IPS-20b (cell line): ENCODE results near the gene HSF2BP.

ENCODE experiments used
- H3K27ac ChIP-seq: one replicate; pipeline ENCODE4 v1.5.1; 2013; ENCODE audit warnings: low read length
- H3K27me3 ChIP-seq: 2 replicates; pipeline ENCODE4 v1.6.1; 2013; ENCODE audit warnings: mild to moderate bottlenecking, low read length, inconsistent platforms; ENCODE audit not compliant: insufficient read depth
- H3K36me3 ChIP-seq: 2 replicates; pipeline ENCODE4 v1.6.1; 2013; ENCODE audit warnings: low read depth, mild to moderate bottlenecking, inconsistent platforms, low read length, moderate library complexity; ENCODE audit not compliant: insufficient read depth
- H3K4me1 ChIP-seq: 2 replicates; pipeline ENCODE4 v1.6.1; 2013; ENCODE audit warnings: mild to moderate bottlenecking, control low read depth, inconsistent platforms, low read length, moderate library complexity; ENCODE audit not compliant: insufficient read depth
- H3K4me3 ChIP-seq: 2 replicates; pipeline ENCODE4 v1.5.1; 2013; ENCODE audit warnings: mild to moderate bottlenecking, low read length, inconsistent platforms
- H3K9ac ChIP-seq: 2 replicates; pipeline ENCODE4 v1.6.1; 2013; ENCODE audit warnings: low read depth, mild to moderate bottlenecking, inconsistent platforms, low read length, moderate library complexity
- H3K9me3 ChIP-seq: 2 replicates; pipeline ENCODE4 v1.6.1; 2013; ENCODE audit warnings: mild to moderate bottlenecking, low read depth, low read length, inconsistent platforms; ENCODE audit not compliant: insufficient read depth

HSF2BP gene

GRCh38 chr21:43645136-43645891 lies 14.0 kb downstream of the HSF2BP start:
- Histone ChIP-seq H3K9me3 (no peaks in the 10 kb centered on the region), H3K27ac (no peak overlapping the region), H3K36me3 (no peaks in the 10 kb centered on the region), H3K4me3 (no peak overlapping the region), H3K4me1 (0 out of 2 replicates have a peak, but pooled peaks cover 3% of the 10 kb centered on the region), H3K27me3 (no peaks in the 10 kb centered on the region), H3K9ac (no peak overlapping the region)

GRCh38 chr21:43644609-43645008 lies 14.7 kb downstream of the HSF2BP start:
- no peak overlapping the region for H3K9ac ChIP-seq
- no peaks in the 10 kb centered on the region for H3K36me3 ChIP-seq
- 0 out of 2 replicates have a peak, but pooled peaks cover 3% of the 10 kb centered on the region for H3K4me1 ChIP-seq
- no peaks in the 10 kb centered on the region for H3K27me3 ChIP-seq
- no peak overlapping the region for H3K4me3 ChIP-seq
- no peaks in the 10 kb centered on the region for H3K9me3 ChIP-seq
- no peak overlapping the region for H3K27ac ChIP-seq

- Histone ChIP-seq H3K9me3 (no peaks in the 10 kb centered on the region), H3K27ac (no peak overlapping the region), H3K36me3 (no peaks in the 10 kb centered on the region), H3K27me3 (no peaks in the 10 kb centered on the region), H3K9ac (no peak overlapping the region), H3K4me1 (0 out of 2 replicates have a peak, but pooled peaks cover 3% of the 10 kb centered on the region), H3K4me3 (no peak overlapping the region)
Observed at GRCh38 chr21:43644071-43644470, 15.2 kb downstream of the HSF2BP start.

- H3K4me3 ChIP-seq = no peak overlapping the region
- H3K27me3 ChIP-seq = no peaks in the 10 kb centered on the region
- no peak overlapping the region for H3K27ac ChIP-seq
- no peak overlapping the region for H3K9ac ChIP-seq
- no peaks in the 10 kb centered on the region for H3K9me3 ChIP-seq
- 0 out of 2 replicates have a peak, but pooled peaks cover 3% of the 10 kb centered on the region for H3K4me1 ChIP-seq
- no peaks in the 10 kb centered on the region for H3K36me3 ChIP-seq
Observed at GRCh38 chr21:43643193-43643592, 16.1 kb downstream of the HSF2BP start.

GRCh38 chr21:43640400-43640799 lies 18.9 kb downstream of the HSF2BP start:
- Histone ChIP-seq H3K36me3 (no peaks in the 10 kb centered on the region), H3K4me1 (0 out of 2 replicates have a peak, but pooled peaks cover 3% of the 10 kb centered on the region), H3K27me3 (no peaks in the 10 kb centered on the region), H3K9me3 (no peaks in the 10 kb centered on the region), H3K27ac (no peak overlapping the region), H3K9ac (no peak overlapping the region), H3K4me3 (no peak overlapping the region)

- Histone ChIP-seq H3K36me3 (no peaks in the 10 kb centered on the region), H3K4me3 (no peak overlapping the region), H3K27me3 (no peaks in the 10 kb centered on the region), H3K27ac (no peak overlapping the region), H3K9ac (no peak overlapping the region), H3K9me3 (no peaks in the 10 kb centered on the region), H3K4me1 (0 out of 2 replicates have a peak, but pooled peaks cover 3% of the 10 kb centered on the region)
Observed at GRCh38 chr21:43639470-43640353, 19.6 kb downstream of the HSF2BP start.

- Histone ChIP-seq H3K27ac (no peak overlapping the region), H3K36me3 (no peaks in the 10 kb centered on the region), H3K4me1 (no peaks in the 10 kb centered on the region)
Observed at GRCh38 chr21:43637530-43638158, 21.6 kb downstream of the HSF2BP start.

GRCh38 chr21:43635436-43635835 lies 23.9 kb downstream of the HSF2BP start:
- no peaks in the 10 kb centered on the region for H3K36me3 ChIP-seq
- no peaks in the 10 kb centered on the region for H3K9me3 ChIP-seq
- H3K4me3 ChIP-seq = no peak overlapping the region
- no peak overlapping the region for H3K9ac ChIP-seq
- no peak overlapping the region for H3K27ac ChIP-seq
- H3K27me3 ChIP-seq = no peaks in the 10 kb centered on the region
- H3K4me1 ChIP-seq = no peaks in the 10 kb centered on the region

More at GRCh38 chr21:43637530-43638158, 21.6 kb downstream of the HSF2BP start:
- no peaks in the 10 kb centered on the region for H3K9me3 ChIP-seq
- H3K9ac ChIP-seq = no peak overlapping the region
- H3K4me3 ChIP-seq = no peak overlapping the region
- no peaks in the 10 kb centered on the region for H3K27me3 ChIP-seq

GRCh38 chr21:43634618-43635017 lies 24.7 kb downstream of the HSF2BP start:
- Histone ChIP-seq H3K9me3 (no peaks in the 10 kb centered on the region), H3K27ac (no peak overlapping the region), H3K9ac (no peak overlapping the region), H3K36me3 (no peaks in the 10 kb centered on the region), H3K27me3 (no peaks in the 10 kb centered on the region), H3K4me1 (no peaks in the 10 kb centered on the region), H3K4me3 (no peak overlapping the region)

- Histone ChIP-seq H3K36me3 (no peaks in the 10 kb centered on the region), H3K4me3 (no peak overlapping the region), H3K27ac (no peak overlapping the region), H3K9ac (no peak overlapping the region), H3K4me1 (no peaks in the 10 kb centered on the region), H3K9me3 (peaks cover 4% of the 10 kb centered on the region; the same call in 1 of the 2 replicates), H3K27me3 (no peaks in the 10 kb centered on the region)
Observed at GRCh38 chr21:43632373-43632905, 26.8 kb downstream of the HSF2BP start.

- peaks cover 4% of the 10 kb centered on the region; the same call in 1 of the 2 replicates for H3K9me3 ChIP-seq
- H3K4me1 ChIP-seq = no peaks in the 10 kb centered on the region
- H3K27me3 ChIP-seq = no peaks in the 10 kb centered on the region
- H3K4me3 ChIP-seq = no peak overlapping the region
- no peaks in the 10 kb centered on the region for H3K36me3 ChIP-seq
- H3K9ac ChIP-seq = no peak overlapping the region
- no peak overlapping the region for H3K27ac ChIP-seq
Observed at GRCh38 chr21:43631411-43632107, 27.7 kb downstream of the HSF2BP start.
